Dermis microvascular lymphatic vessel endothelial cell (primary cell): ENCODE measurements around the gene PNMT. TPM values are rescaled to one million over a fixed set of nuclear protein-coding genes. Genes with fewer than 3 reads are reported as not detected.

ENCODE experiments used
- DNase-seq, 2 donors: peaks; one replicate each; pipeline versions ENCODE4 v3.0.0 to v3.0.0-alpha.2; 2010; ENCODE audit warnings: low read depth in 2 of 2
- total RNA-seq: library from RNA; depleted of rRNA; stranded (reverse); fragments of >200 nt; gene quantifications from 2 replicates; pipeline ENCODE4 v1.2.1, GENCODE V29; 2014

The PNMT gene
- total RNA-seq, 1 donor from 2014 or later, result 1.2 TPM

- no peak for DNase-seq
Measured at GRCh38 chr17:39632153-39632941, 35.9 kb upstream of the PNMT start.

GRCh38 chr17:39633570-39634183, 34.6 kb upstream of the PNMT start:
- no peak for DNase-seq

DNA sequence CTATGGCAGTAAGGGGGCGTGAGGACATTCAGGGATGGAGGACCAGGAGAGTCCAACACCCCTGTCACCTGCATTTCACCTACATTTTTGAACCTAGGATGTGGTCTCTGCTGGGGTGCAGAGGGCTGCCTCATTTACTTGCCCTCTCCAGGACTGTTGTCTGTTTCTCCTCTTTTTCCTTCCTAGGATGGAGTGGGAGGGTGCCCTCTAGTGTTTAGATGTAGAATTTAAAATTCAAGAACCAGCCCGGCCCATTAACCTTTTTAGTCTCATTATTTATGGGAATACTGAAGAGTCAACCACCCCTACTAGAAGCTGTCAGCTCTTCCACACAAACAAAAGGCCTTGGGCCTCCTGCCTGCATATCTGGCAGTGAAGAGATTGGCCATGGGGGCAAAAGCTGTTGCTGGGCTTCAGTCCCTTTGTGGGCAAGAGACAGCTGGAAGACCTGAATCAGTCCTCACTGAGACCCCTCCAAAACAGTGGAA, 33.8 kb upstream of the PNMT start:
- DNase-seq, result peak; percentile 26 to 44

GRCh38 chr17:39635614-39636176, 32.6 kb upstream of the PNMT start:
- DNase-seq, result no peak

DNA sequence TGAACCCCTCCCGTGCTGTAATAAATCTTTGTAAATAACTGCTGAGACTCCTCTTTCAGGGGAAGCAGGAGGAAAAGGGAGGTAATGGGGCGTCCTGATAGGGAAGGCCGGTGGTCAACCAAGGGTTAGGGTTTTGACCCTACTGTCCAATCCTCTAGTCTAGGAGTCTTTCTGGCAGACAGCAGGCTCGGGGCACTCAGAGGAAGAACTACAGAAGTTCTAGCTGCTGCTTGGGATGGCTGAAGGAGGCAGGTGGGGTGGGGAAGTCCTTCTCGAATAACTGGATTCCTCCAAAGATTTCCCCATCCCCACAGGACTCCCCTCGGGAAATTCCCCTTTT, 31.7 kb upstream of the PNMT start:
- DNase-seq, result no peak

DNA sequence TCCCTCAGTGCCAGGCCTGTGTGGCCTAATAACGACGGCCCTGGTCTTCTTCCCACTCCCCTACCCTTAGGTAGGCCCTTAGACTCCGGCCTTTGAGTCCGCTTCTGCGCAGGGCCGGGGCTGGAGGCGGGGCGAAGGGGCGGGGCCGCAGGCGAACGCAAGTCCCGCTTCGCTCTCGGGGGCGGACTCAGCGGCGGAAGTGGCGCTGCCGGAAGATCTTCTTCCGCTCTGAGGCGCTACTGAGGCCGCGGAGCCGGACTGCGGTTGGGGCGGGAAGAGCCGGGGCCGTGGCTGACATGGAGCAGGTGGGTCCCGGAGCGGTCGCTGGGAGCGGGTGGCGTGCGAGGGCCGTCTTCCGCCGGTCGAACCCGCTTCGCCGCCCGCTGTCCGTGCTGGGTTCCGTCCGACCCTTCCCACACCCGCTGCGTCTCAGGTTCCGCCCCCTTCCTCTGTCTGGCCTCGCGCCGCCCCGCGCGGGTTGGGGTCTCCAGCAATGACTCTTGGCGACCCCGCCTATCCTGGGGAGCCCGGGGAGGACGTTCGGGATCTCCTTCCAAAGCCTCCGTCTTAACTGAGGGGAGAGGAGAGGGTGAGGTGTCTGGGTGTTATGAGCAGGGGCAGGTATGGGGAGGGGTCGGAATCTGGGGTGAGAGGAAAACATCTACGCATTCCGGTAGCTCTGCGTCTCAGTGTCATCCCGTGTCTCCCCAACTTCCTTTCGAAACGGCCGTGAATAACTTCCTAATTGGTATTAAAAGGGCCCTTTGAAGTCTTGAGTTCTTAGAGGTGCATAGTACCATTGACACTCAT, 31.1 kb upstream of the PNMT start, which contains the start of gene STARD3:
STARD3 (plus strand) TSS at position 218 of the 810 bp plus-strand sequence. CDS start 16,388 bp downstream, outside the sequence.
- DNase-seq, result peak; percentile 70 to 86

GRCh38 chr17:39638317-39638716, 29.9 kb upstream of the PNMT start:
- DNase-seq, result no peak

- DNase-seq, result no peak
Measured at GRCh38 chr17:39639043-39639442, 29.2 kb upstream of the PNMT start.

GRCh38 chr17:39639566-39640458, 28.4 kb upstream of the PNMT start:
- DNase-seq, result no peak

DNA sequence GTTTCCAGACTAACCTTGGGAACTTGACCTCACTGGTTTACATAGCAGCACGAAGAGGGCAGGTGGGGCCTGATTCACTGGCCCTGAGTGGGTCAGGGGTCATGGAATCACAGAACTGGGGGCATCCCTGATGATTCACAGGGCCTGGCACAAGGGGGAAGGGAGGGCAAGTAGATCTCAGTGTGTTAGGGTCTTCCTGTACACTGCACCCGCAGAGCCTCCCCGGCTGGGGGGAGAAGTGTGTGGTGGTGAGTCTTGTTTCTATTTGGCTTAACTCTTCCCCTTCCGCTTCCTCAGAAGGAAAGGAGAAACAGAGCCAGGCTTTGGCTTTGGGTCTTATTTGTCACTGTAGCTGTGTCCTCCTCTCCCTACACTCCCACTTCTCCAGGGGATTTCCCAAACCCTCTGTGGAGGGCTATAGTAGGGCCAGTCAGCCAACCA, 27.6 kb upstream of the PNMT start:
- DNase-seq, result no peak

DNA sequence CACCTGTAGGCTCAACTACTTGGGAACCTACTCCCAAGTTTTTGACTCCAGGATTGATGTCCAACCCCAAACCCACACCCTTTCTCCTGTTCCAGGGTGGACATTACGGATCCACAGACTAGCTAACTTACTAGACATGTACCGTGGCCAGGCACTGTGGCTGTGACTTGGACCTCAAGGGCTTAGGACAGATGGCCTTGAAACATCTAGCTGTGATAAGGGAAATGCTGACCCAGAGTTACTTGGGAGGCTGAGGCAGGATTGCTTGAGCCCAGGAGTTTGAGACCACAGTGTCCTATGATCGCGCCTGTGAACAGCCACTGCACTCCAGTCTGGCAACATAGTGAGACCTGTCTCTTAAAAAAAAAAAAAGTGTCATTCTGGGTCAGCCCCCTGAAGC, 27.2 kb upstream of the PNMT start:
- DNase-seq, result no peak

- no peak for DNase-seq
Measured at GRCh38 chr17:39641883-39642282, 26.4 kb upstream of the PNMT start.

DNA sequence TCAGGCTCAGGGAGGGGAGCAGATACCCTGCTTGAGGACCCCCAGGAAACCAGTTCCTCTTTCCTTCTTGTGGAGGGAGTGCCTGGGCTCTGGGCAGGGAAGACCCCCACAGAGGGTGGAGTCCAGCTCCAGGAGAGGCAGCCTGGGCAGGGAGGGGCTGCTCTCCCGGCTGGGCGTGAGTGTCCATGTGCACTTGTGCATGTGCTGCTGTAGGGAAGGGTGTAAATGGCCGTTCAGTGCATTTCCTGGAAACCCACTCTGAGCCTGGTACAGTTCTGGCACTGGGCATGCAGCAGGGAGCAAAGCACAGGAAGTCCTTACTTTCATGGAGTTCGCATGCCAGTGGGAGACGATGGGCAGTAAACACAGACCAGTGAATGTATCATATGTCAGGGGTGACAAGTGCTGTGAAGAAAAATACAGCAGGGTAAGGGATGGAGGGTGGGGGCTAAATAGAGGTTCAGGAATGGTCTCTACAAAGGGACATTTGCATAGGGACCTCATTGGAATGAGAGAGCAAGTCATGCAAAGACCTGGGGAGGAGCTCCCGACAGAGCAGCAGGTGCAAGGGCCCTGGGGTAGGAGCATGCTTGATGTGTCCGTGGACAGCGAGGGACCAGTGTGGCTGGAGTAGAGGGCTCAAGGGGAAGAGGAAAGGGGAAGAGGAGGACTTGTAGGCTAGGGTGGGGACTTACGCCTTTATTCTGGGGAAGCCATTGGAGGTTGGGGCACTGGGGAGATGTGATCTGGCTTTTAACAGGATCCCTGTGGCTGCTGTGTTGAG, 25.8 kb upstream of the PNMT start:
- no peak for DNase-seq

DNA sequence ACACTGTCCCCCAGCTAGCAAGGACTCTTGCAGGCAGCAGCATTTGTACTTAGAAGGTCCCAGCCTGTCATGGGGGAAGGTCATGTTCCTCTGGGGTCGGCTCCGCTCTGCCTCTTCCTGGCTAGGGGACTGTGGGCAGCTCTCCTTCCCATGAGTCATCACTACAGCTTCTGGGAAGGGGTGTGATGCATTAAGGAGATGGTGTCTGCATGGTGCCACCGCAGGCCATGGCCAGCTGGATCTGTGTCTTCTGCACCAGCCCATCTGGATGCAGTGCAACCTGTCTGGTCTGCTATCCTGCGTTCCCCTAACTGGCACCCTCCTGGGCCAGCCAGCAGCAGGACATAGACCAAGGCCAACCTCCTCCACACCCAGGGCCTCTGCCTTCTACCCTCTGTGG, 25.0 kb upstream of the PNMT start:
- no peak for DNase-seq

DNA sequence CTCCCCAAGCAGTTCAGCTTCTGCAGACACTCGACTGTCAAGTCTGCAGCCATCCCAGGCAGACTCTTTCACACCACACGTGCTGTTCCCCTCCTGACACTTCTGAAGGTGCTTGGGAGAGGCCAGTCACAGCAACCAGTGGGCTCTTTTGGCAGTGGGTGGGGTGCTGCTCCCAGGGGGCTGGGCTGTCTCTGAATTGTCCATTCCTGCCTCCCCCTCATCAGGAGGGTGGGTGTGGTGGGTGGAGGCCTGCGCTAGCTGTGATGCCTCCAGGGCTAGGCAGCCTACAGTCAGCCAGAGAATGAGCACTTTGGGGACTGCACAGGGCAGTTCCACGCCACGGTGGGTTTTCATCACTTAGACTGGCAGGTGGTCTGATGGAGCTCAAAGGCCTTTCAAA, 21.0 kb upstream of the PNMT start:
- DNase-seq, result no peak

DNA sequence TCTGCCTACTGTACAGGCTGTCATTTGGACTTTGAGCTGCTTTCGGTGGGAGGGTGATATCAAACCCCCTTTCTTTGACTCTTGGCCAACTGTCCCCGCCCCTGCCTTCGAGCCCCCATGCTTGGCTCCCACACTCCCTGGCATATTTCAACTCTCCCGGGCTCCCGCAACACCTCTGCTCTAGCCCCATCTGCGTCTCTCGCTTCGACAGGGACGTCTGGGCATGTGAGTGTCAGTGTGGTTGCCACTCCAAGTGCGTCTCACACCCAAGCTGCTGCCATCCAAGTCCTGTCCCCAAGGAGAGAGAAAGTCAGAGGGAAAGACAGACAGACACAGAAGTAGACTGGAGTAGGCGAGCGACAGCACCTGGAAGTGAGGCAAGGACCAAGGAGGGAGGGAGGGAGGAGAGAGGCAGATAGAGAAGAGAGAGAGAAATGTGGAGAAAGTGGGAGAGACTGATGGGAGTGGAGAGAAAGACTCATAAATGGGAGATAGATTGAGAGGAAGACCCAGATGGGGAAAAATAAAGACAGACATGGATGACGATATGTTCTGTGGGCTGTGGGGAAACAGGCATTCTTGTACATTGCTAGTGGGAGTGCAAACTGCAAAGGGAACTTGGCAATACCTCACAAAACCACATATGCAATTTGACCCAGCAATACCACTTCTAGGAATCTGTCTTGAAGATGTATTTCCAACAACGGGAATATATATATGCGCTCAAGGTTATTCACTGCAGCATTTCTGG, 19.5 kb upstream of the PNMT start:
- no peak for DNase-seq

DNA sequence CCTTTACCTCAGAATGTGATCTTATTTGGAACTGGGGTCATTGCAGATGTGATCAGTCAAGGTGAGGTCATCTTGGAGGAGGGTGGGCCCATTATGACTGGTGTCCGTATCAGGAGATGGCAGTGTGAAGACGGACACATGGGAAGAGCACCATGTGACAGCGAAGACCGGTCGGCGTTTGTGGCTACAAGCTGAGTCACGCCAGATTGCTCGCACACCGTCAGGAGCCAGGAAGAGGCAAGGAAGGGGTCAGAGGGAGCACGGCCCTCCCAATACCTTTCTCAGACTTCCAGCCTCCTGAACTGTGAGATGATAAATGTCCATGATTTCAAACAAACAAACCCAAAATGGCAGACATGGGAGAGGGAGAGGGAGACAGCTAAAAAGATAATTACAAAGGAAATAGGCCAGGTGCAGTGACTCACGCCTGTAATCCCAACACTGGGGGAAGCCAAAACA, 18.1 kb upstream of the PNMT start:
- DNase-seq, result no peak

DNA sequence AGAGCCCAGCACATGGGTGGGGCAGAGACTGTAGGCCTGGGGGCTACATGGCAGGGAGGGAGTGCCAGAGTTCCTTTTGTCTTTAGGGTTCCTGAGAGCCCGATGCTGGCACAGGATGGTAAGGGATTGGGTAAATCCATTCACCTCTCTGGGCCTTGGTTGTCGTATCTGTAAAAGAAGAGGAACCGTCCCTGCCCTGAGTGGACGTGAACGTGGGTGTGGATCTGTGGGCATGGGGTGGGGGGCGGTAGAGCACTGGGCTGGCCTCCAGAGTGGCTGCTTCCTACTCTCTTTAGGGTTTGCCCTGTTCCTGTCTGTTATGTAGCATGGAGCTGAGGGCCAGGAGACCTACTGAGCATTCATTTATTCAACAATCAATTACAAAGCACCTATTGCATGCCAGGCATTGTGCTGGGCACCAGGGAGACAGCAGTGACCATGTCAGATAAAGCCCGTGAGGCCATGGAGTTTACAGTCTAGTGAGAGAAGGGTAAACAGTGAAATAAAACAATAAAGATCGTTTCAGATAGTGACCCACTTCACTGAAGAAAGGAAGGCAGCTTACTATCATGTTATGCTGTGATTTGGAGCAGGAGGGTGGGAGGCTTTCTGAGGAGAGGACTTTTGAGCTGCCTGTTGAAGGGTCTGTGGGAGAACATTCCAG, 16.2 kb upstream of the PNMT start:
- no peak for DNase-seq
